ENCODE measurements around the gene TIMM8A.

TIMM8A gene

DNA sequence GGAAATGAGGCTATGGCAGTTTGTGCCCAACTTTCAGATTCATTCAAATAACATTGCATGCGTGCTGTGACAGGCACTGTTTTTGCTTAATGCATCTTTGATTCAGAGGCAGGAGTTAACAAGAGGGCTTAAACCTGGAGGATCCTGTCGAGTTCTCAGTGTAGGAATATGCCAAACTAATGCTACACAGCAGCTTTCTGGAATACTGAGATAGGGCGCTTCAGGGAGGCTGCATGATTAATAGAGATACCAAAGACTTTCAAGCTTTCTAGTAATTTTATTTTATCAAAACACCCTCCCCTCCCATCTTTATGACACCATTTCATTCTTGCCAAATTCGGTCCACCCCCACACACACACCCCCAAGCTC lies 636 bp upstream of the TIMM8A start:
- TF ChIP-seq, protein P1, sequence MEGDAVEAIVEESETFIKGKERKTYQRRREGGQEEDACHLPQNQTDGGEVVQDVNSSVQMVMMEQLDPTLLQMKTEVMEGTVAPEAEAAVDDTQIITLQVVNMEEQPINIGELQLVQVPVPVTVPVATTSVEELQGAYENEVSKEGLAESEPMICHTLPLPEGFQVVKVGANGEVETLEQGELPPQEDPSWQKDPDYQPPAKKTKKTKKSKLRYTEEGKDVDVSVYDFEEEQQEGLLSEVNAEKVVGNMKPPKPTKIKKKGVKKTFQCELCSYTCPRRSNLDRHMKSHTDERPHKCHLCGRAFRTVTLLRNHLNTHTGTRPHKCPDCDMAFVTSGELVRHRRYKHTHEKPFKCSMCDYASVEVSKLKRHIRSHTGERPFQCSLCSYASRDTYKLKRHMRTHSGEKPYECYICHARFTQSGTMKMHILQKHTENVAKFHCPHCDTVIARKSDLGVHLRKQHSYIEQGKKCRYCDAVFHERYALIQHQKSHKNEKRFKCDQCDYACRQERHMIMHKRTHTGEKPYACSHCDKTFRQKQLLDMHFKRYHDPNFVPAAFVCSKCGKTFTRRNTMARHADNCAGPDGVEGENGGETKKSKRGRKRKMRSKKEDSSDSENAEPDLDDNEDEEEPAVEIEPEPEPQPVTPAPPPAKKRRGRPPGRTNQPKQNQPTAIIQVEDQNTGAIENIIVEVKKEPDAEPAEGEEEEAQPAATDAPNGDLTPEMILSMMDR (IDR thresholded peaks at IDR 0.05) = no peak

DNA sequence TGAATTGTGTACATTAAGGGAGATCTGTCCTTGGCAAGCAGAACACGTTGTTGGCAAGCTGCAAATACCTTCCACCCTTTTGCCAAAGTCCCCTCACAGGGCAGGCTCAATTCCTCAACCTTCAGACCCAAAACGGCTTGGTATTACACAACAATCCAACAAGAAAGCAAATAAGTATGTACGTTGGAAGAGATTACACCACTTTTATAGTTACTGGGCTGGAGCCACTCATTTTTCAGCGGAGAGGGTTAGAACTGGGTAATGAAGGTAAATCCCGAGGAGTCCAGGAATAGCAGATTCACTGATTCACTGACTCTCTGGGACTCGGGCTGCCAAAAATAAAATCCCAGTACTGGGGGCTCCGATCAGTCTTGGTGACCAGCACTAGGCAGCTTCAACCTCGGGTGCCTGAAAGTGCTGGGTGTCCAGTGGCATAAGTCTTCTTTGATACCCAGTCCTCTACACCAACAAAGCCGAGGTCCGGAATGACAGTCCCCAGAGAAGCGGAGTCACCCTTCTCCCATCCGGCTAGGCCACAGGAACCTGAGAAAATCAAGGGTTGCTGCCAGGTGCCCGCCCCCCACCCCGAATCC lies 587 bp downstream of the TIMM8A start:
- TF ChIP-seq, protein P1 (IDR thresholded peaks at IDR 0.05) = no peak

DNA sequence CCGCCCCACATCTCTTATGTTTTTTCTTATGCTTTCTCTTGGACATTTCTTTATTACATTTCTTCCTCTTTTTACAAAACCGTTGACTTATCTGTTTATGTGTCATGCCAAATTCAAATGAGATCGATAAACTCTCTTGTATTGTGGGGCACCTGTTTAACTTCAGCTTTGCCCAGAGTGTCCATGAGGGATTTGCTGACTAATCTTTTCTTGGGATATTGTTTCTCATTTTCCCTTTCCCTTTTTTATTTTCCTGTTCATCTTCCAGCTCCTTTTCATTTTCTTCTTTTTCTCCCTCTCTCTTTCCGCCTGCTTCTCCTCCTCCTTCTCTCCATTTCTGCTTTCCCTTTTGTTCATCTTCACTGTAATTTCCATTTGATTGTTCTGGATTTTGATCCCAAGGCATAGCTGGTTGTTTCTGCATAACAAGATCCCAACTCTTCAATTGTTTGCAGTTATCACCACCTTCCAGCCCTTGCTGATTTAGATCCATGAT lies 10.7 kb downstream of the TIMM8A start:
- TF ChIP-seq, protein P1 (IDR thresholded peaks at IDR 0.05) = no peak

DNA sequence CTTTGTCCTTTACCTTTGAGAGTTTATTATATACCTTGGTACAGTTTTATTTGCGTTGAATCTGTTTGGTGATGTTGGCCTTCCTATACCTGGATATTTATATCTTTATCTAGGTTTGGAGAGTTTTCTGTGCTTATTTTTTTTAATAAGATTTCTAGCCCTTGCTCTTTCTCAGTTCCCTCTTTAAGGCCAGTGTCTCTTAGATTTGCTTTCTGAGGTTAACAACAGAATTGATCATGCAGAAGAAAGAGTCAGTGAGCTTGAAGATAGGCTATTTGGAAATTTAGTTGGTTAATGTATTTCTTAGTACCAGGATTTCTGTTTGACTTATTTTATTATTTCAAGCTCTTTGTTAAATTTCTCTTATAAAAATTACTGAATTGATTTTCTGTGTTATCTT lies 44.8 kb downstream of the TIMM8A start:
- TF ChIP-seq, protein P1 (IDR thresholded peaks at IDR 0.05) = no peak
